ENCODE data around the gene VIPAS39.

The VIPAS39 gene

GRCh38 chr14:77390188-77390587 lies 67.2 kb downstream of the VIPAS39 start:
- no peak for DNase-seq

GRCh38 chr14:77378701-77379100 lies 78.7 kb downstream of the VIPAS39 start:
- DNase-seq, result no peak

DNA sequence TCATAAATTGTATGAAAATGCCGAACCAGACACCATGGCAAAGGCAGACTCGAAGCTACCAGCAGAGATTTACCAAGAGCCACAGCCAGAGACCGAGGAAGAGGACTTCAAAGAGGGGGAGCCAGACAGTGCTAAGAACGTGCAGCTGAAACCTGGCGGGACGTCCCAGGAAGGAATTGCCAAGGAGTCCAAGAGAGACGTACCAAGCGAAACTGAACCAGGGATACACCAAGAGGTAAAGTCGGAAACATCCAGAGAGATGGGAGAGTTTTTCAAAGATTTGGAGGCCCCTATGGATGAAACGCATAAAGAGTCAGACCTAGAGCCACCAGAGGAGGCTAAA lies 79.9 kb downstream of the VIPAS39 start:
- DNase-seq, result no peak

GRCh38 chr14:77376771-77377501 lies 80.5 kb downstream of the VIPAS39 start, which contains the start of the genes SAMD15 and TMED8:
Gene SAMD15 (plus strand): TSS chr14:77377379. CDS start chr14:77377419, 40 bp downstream.
Gene TMED8 (minus strand): TSS chr14:77377094. CDS start chr14:77377053, 41 bp downstream.
- peak; percentile 82 for DNase-seq

All from stimulated activated CD4-positive, alpha-beta T cell treated with anti-CD3 and anti-CD28 coated beads, Interleukin-12 subunit alpha, Interleukin-12 subunit beta, amount 100 ng/mL, for 4 hours (primary cell).